Measurements from ENCODE around the gene PRKN.

GRCh38 chr6:162017536-162017935 lies 710.0 kb downstream of the PRKN start:
- no peak for TF ChIP-seq CTCF (IDR thresholded peaks at IDR 0.05)
- TF ChIP-seq POLR2A (IDR thresholded peaks at IDR 0.05) = no peak
